Hypothalamus (tissue), 51 donors: ENCODE results near the gene CXCL8.
"Not testable (repeated sequence)": the region's sequence is repeated elsewhere in the genome, so short reads cannot be mapped to it uniquely, and the experiment has no call there.

Experiments
- DNase-seq, 51 donors: peaks; one replicate each; lab custom pipeline; 2025; lab: John Stamatoyannopoulos, UW

CXCL8 gene

DNA sequence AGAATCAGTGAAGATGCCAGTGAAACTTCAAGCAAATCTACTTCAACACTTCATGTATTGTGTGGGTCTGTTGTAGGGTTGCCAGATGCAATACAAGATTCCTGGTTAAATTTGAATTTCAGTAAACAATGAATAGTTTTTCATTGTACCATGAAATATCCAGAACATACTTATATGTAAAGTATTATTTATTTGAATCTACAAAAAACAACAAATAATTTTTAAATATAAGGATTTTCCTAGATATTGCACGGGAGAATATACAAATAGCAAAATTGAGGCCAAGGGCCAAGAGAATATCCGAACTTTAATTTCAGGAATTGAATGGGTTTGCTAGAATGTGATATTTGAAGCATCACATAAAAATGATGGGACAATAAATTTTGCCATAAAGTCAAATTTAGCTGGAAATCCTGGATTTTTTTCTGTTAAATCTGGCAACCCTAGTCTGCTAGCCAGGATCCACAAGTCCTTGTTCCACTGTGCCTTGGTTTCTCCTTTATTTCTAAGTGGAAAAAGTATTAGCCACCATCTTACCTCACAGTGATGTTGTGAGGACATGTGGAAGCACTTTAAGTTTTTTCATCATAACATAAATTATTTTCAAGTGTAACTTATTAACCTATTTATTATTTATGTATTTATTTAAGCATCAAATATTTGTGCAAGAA, 2.3 kb downstream of the CXCL8 start:
- no peak for DNase-seq

DNA sequence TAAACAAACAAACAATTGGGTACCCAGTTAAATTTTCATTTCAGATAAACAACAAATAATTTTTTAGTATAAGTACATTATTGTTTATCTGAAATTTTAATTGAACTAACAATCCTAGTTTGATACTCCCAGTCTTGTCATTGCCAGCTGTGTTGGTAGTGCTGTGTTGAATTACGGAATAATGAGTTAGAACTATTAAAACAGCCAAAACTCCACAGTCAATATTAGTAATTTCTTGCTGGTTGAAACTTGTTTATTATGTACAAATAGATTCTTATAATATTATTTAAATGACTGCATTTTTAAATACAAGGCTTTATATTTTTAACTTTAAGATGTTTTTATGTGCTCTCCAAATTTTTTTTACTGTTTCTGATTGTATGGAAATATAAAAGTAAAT, 2.9 kb downstream of the CXCL8 start:
- no peak for DNase-seq

DNA sequence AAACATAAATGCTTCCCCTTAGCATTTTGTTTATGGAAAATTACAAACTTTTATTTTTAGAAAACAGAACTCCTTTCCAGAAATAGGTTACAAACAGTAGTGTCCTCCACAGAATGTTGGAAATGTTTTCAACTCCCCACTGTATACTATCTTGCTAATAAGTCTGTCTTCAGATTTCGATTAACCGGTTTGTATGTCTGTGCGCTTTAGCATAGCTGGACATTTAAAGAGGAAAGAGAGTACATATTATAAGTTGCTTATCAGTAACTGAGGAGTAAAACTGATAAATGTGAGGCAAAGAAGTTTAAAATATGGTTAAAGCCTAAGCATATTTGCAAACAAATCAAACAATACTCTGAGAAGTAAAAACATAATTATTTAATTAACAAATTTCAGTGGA, 3.4 kb downstream of the CXCL8 start:
- no peak for DNase-seq

DNA sequence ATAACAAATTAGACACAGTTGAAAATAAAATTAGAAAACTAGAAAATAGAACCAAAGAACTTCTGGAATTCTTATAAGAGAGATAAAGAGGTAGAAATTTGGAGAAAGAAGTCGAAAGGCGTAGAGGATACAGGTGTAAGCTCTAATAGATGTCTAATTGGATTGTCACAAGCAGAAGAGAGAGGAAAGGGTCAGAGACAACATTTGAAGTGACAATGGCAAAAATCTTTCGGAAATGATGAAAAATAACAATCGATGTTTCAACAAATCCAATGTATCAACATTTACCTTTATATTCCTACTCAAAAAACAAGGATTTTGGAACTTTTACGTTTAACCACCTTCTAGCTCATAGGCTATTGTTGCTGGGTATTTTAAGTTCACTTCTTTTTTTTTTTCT, 3.8 kb downstream of the CXCL8 start:
- no peak for DNase-seq

DNA sequence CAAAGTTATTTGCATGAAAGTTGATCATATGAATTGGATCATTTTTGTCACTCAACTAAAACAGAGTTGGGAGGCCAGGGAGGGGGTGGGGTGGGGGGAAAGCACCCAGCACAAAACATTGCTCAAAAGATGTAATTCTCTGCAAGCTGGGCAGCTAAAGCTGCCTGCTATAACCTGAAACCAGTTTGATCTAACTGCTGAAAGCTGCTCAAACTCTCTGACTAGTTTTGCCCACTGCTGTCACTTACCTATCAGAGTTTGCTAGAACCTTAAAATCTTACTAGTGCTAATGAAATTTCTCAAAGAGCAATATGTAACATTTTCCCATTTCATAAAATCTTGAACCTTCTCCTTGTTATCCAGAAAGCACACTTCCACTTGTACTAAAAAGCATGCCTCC, 10.4 kb downstream of the CXCL8 start:
- DNase-seq: no peak

DNA sequence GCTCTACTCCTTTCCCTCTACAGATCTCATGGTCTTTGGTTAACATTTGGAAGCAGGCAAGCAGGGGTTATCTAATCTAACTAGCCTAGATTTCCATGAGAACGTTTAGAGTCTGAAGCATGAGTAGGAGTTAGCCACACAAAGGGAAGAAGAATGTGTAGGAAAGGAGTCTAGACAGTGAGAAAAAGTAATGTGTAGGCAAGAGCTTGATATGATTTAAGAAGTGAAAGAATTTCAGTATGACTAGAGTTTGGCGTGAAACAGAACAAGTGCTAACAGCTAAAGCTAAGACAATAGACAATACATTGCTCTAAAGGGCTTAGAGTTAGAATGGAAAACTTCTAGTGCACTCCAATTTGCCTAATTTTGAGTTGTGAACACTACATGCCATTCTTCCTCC, 10.8 kb downstream of the CXCL8 start:
- DNase-seq: no peak

DNA sequence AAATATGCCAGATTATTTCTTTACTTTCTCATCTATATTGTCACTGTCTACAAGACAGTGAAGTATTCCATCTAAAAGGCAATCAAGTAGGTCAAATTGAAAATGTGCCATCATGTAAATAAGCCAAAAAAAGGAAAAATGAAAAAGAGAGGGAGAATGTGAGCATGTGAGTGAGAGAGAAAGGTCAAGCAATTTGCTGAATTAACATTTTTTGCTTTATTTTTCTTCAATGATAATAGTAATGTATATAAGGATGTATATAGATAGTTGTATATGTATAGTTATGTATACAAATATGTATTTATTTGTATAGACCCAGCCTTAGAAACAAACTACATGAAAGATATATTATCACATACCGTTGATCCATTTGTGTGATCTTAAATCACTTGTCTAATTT, 11.5 kb downstream of the CXCL8 start:
- DNase-seq: no peak

DNA sequence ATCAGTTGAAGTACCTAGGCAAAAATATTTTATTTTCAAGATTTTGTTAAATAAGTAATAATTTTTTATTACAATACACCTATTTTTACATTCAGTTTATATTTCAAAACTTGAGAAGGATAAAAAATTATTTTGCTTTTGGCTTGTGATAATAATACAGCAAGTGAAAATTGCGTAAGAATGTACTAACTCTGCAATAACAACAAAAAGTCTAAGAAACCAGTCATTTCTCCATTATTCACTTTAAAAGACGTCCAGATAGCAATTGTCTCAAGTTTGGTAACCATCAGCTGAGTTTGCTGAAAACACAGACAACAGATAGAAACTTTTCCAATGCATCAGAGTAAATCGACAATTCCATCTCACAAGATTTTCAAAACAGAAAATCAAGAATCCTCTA, 12.1 kb downstream of the CXCL8 start:
- no peak for DNase-seq

DNA sequence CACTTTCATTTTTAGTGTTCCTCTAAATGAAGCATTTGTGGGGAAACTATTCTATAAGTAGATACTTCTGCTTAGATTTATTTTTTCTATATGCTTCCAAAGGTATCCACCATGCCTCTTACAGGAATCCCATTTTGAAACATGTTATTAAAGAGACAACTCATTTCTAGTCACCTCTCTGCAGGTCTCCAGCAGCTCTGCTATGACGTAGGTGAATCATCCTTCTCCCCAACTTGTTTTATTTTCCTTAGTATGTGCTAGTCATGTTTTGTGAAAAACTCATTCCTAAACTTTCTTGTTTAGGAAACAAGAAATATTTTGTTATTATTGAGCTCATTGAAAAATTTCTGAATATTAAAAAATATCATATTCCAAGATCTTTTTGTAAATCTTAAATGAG, 12.8 kb downstream of the CXCL8 start:
- no peak for DNase-seq

DNA sequence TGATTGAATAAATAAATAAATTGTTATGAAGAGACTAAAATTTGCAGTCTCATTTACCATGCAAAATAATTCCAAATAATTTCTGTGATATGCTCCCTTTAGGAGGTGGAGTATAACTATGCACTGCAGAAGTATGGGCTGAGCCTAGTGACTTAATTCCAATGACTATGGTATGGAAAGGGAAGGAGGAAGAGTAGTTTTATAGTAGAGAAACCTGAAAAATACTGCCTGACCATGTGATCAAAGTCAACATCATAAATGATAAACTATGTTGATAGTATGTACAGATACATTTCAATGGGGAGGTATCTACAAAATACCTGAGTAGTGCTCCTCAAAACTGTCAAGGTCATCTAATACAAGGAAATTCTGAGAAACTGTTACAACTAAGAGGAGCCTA, 14.6 kb downstream of the CXCL8 start:
- DNase-seq: no peak

DNA sequence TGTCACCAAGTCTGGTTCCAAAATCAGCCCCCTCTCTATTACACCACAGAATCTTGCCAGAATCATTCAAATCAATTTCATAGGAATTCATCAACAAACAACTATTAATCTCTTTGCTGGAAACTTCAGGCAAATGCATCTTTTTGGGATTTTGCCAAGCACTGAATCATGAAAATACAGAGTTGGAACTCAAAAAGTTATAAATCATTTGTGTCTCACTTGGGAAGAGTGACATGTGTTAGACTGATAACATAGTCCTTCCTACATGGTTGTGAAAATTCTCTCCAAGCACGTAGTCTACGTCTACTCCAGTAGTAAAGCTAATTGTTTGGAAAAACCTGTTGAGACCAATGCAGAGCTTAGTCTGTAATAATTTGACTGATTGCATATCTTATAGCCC, 19.0 kb downstream of the CXCL8 start:
- no peak for DNase-seq

DNA sequence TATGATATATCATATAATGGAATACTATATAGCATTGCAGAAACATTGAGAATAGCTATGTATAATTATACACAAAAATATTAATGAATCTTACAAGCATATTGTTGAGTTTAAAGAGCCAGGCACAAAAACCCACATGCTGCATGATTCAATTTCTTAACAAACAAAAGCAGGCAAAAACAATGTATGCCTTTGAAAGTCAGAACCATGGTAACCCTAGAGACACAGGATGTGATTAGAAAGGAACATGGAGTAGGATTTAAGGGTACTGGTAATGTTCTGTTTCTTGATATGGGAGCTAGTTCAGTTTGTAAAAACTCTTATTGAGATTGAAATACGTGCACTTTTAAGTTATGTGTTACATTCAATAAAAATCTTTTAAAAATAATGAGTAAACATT, 21.5 kb downstream of the CXCL8 start:
- DNase-seq: no peak

DNA sequence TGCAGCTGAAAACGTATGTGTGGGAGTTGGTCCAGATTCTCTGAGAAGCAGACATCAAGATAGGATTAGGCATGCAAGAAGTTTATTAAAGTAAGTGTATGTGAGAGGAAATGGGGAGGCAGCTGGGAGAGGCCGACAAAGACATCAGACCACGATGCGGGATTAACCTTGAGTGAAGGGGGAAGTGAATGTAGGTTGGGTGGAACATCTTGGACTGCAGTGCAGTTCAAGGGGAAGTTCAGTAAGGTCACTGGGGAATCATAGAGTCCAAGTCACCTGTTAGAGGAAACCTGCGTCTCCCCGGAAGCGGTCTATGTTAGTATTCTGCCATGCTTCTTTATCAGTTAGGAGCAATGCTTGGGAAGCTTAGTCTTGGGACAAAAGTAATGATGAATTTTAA, 22.0 kb downstream of the CXCL8 start:
- DNase-seq: no peak

DNA sequence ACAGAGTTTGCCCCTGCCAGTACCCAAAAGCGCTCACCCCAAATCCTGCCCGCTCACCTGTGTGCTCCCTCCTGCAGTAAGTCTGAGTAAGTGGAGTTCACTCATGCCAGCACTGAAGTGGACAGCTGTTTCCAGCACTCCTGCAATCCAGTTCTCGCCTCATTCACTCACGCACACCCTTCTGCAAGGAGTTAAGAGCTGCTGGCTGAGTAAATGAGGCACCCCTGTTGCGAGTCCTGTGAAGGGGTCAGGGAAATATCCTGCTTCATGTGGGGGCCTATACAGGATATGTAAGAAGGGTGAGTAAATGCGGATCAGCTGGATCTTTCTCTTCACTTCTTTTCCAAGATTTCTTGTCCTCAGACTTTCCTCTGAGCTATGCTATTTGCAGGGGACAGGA, 23.5 kb downstream of the CXCL8 start:
- no peak for DNase-seq

DNA sequence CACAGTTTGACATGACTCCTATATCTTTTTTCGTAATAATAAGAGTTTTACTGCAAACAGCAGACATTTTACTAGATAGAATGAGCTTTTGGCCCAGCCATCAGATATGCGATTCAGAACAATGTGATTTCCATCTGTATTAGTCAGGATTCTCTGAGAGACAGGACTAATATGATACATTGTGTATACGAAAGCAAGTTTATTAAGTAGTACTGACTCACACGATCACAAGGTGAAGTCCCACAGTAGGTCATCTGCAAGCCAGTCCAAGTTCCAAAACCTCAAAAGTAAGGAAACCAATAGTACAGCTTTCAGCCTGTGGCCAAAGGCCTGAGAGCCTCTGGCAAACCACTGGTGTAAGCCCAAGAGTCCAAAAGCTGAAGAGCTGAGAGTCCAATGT, 24.1 kb downstream of the CXCL8 start:
- DNase-seq: no peak

DNA sequence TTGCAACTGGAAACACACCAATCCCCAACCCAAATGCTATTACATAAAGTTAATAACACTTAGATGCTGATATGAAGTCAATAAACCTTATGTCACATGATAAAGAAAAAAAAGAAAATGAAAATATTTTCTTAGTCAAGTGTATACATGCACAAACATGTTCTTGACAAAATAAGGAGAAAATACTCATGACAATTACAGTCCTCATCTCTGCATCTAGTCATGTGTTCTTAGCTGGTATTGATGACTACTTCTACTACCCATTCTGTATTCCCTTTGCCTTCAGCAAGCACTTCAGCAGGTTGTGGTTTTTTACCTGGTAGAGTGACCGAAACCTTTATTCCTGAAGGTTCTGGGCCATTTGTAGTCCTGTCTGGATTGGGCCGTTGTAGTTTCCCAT, 24.9 kb downstream of the CXCL8 start:
- no peak for DNase-seq

DNA sequence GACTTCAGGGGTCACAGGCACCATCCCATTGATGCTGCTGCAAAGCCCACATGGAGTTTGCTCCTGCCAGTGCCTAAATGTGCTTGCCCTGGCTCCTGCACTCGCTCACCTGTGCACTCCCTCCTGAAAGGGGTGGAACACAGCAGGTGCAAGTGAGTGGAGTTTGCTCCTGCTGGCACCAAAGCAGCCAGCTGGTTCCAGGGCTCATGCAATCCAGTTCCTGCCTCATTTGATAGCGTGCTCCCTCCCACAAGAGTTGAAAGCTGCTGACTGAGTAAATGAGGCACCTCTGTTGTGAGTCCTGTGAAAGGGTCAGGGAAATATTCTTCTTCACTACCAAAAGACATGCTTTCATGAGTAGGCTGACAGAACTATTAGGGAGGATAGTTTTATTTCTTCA, 30.5 kb downstream of the CXCL8 start:
- DNase-seq: no peak

DNA sequence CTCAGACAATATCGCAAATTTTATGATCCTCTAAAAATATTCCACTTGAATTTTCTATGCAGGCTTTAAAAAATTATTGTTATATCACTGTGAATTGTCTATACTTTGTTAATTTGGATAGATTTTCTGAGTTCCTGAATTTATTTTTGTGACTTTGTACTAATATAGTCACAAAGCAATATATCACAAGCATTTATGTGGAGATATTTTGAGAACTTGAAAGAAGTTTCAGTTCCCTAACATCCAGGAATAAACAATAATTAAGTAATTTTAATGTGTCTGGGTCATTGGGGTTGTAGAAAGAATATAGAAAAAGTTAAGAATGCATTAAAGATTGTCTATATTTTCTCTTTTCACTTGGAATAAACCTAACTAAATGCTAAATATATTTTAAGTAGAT, 32.0 kb downstream of the CXCL8 start:
- no peak for DNase-seq

DNA sequence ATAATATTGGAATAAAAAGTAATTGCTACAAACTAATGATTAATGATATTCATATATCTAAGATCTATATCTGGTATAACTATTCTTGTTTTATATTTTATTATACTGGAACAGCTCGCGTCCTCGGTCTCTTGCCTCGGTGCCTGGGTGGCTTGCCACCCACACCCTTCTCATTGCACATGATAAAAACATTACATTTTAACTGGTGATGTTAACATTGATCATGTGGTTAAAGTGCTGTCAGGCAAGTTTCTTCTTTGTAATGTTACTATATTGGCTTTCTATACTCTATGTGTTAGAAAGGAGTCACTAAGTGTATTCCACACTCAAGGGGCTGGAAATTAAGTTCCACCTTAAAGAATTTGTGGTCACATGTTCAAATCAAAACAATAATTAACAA, 34.0 kb downstream of the CXCL8 start:
- DNase-seq: not testable (repeated sequence)

DNA sequence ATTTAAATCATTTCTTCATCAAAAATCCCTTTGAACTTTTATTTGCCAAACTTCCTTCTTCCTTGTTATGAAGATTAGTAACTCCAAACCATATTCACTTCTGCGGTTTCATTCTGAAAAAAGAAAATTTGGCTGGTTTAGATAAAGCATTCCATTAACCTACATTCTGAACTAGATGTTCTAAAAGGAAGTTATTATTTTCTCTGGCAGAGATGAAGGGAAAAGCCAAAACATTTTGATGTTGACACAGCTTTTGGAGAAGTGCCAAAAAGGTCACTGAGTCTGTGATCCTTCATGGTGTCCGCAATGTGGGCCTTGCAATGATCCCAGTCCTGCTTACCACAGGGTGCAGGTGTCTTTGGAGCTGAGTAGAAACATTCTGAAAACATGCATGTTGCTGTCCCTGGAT, 36.0 kb downstream of the CXCL8 start:
- DNase-seq: no peak

DNA sequence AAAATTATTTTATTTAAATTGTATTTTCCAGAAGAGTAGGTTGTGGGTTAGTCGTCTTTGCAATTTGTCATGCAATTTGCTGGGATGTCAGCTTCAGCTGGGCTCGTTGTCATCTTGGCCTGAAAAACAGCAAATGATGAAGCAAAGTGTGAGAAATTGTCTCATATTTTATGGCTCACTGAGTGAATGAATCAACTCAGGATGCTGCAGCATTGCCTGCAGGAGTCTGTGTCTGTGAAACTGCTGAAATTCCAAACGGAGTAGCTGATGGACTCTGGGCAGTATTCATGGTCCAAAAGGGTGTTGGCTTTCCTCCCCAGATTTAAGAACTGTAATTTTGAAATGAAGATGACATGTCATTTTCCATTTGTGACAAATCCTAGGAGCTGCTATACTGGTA, 37.2 kb downstream of the CXCL8 start:
- no peak for DNase-seq

DNA sequence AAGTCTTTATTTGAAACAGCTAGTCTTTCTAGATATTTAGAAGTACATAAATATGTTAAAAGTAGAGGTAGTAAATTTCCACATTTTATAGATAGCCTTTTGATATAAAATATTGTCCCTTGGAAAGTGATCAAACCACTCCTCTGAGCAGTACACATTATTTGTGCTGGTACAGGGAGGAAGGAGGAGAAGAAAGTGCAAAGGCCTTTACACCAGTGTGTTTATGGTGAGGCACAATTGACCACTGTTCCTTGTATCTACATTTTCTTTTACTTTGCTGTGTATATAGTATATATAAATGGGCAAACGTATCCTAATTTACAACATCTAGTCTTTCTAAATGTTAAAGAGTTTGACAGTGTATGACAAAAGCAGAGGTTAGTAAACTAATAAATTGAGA, 39.9 kb downstream of the CXCL8 start:
- no peak for DNase-seq

DNA sequence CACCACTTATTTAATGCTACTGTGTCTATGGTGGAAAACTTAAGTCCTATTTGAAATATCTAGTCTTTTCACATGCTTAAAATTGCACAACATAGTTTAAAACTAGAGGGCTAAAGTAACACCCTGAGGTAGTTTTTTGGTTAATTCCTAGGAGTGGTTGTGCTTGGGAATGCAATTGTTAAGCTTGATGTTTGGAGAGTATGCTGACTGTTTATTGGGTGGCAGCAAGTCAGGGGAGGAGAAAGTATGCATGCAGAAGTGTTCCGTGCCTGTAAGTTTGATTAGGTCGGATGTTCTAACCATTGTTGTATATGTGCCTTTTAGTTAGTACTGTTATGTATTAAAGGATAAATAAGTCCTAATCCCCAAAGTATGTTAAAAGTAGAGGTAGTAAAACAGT, 40.5 kb downstream of the CXCL8 start:
- no peak for DNase-seq

DNA sequence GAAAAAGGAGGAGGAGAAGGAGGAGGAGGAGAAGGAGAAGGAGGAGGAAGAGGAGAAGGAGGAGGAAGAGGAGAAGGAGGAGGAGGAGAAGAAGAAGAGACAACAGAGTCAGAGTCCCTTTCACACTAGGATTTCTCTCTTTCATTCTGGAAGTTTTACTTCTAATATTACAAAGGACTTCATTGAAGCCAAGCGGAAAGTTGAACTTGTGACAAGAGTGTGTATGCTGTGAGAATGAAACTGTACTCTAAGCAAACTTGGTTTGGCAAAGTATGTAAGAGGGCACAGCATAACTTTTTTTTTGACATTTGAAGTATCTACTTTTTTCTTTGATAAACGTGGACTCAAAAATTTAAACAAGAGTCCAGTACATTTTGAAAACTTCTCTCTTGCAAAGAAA, 48.0 kb downstream of the CXCL8 start:
- DNase-seq: no peak
